CD4-positive, alpha-beta T cell (primary cell): ENCODE results near the gene APBB1. TPM values are rescaled to one million over a fixed set of nuclear protein-coding genes. Genes with fewer than 3 reads are reported as not detected.

Source experiments
- ATAC-seq: fragments of 200-7000 bp; cut with Tn5 transposase; one replicate; pipeline ENCODE4 v1.10.0; 2022; ENCODE audit warnings: mild to moderate bottlenecking; ENCODE audit not compliant: poor library complexity
- CTCF ChIA-PET: fragments of 350-600 bp; sonication (Branson Sonifier 250); formaldehyde crosslinking; loops from one replicate; lab custom pipeline; 2021; ENCODE audit warnings: antibody characterized with exemption, inconsistent platforms; lab: Charles Lee
- POLR2A ChIA-PET: fragments of 350-600 bp; sonication (Branson Sonifier 250); formaldehyde crosslinking; loops from one replicate; lab custom pipeline; 2021; ENCODE audit warnings: antibody characterized with exemption, inconsistent platforms; lab: Charles Lee
- DNase-seq, 14 experiments: peaks; one replicate each; pipeline ENCODE4 v3.0.0-alpha.2; 2013 to 2020; ENCODE audit warnings: mixed read lengths in 2 of 14
- H3K27ac ChIP-seq, 2 donors: one replicate each; pipeline versions ENCODE4 v1.5.1 to v1.7.0; 2013; ENCODE audit warnings: low read length in 2 of 2, low read depth in 1 of 2, mild to moderate bottlenecking in 1 of 2
- H3K27me3 ChIP-seq, 2 experiments: 1 replicate in 1 of 2; 2 replicates in 1 of 2; pipeline versions ENCODE4 v1.6.1 to v1.7.0; 2013; ENCODE audit warnings: low read length in 2 of 2, control low read depth in 1 of 2, mild to moderate bottlenecking in 1 of 2, moderate library complexity in 1 of 2; ENCODE audit not compliant: insufficient read depth in 2 of 2, control insufficient read depth in 1 of 2
- H3K36me3 ChIP-seq: one replicate; pipeline ENCODE4 v1.6.1; 2013; ENCODE audit warnings: low read length, control low read depth; ENCODE audit not compliant: insufficient read depth
- H3K4me1 ChIP-seq: one replicate; pipeline ENCODE4 v1.6.1; 2013; ENCODE audit warnings: low read length, control low read depth; ENCODE audit not compliant: insufficient read depth
- H3K4me3 ChIP-seq: one replicate; pipeline ENCODE4 v1.5.1; 2013; ENCODE audit warnings: mild to moderate bottlenecking, low read length, moderate library complexity
- H3K9me3 ChIP-seq, 2 experiments: 1 replicate in 1 of 2; 2 replicates in 1 of 2; pipeline versions ENCODE4 v1.6.1 to v1.7.0; 2013; ENCODE audit warnings: low read length in 2 of 2, mild to moderate bottlenecking in 2 of 2, control low read depth in 1 of 2, moderate library complexity in 1 of 2; ENCODE audit not compliant: control insufficient read depth in 1 of 2, insufficient read depth in 1 of 2
- H3K27ac Mint-ChIP-seq: one replicate; pipeline ENCODE4 v1.8.0; 2020; ENCODE audit warnings: mixed read lengths
- H3K27me3 Mint-ChIP-seq: one replicate; pipeline ENCODE4 v1.8.0; 2021; ENCODE audit warnings: mixed read lengths
- H3K36me3 Mint-ChIP-seq: one replicate; pipeline ENCODE4 v1.8.0; 2021; ENCODE audit warnings: low read depth, mixed read lengths
- H3K4me1 Mint-ChIP-seq: one replicate; pipeline ENCODE4 v1.8.0; 2021; ENCODE audit warnings: low read depth, mixed read lengths
- H3K4me3 Mint-ChIP-seq: one replicate; pipeline ENCODE4 v1.8.0; 2020; ENCODE audit warnings: mild to moderate bottlenecking, mixed read lengths
- H3K9me3 Mint-ChIP-seq: one replicate; pipeline ENCODE4 v1.8.0; 2020; ENCODE audit warnings: mixed read lengths
- intact Hi-C, 2 experiments: fragments of 100-400 bp; cut with DNase I in 1 of 2; cut with micrococcal nuclease in 1 of 2; formaldehyde crosslinking; loops; one replicate each; pipeline versions ENCODE4 v1.15.1 to v1.9.0; 2023 to 2025; cut with DNase I, micrococcal nuclease
- total RNA-seq, 174 experiments: library from RNA in 2 of 174; stranded (reverse) in 2 of 174; gene quantifications; one replicate each; pipeline ENCODE4 v1.2.3 and lab custom pipeline; 2021 to 2026
- TF ChIP-seq, protein P1 (sequence below): fragments of 200-600 bp; IDR thresholded peaks from one replicate; pipeline ENCODE4 v1.8.0; 2022; ENCODE audit warnings: antibody characterized with exemption, mild to moderate bottlenecking

The APBB1 gene
- total RNA-seq, 2 experiments from 2014 or later = 182 to 184 TPM

DNA sequence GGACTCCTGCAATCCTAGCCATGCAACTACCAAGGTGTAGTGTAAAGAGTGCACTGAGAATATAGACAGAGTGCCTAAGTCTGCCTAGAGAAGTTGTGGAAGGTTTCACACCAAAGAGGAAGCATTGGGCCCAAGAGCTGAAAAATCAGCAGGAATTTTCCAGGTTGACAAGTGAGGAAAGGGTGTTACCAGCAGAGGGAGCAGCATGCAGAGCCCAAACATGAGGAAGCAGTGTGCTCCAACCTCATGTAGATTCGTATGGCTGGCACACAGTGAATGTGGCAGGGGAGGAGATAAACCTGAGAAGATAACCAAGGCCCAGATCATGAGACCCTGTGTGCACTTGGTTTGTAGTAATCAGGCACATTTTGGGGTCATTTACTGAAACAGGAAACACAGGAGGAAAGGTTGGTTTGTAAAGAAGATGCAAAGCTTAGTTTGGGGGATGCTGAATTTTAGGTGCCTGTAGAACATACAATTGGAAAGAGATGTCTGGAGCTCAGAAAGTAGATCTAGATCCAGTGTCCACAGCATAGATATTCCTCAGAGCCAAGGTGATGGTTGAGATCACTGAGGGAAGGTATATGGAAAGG lies 20.2 kb upstream of the APBB1 start:
- H3K4me3 Mint-ChIP-seq = no peak overlapping the region
- H3K27me3 ChIP-seq = no peaks in the 10 kb centered on the region
- H3K4me1 Mint-ChIP-seq = no peaks in the 10 kb centered on the region
- no peaks in the 10 kb centered on the region for H3K9me3 Mint-ChIP-seq
- TF ChIP-seq, protein P1, sequence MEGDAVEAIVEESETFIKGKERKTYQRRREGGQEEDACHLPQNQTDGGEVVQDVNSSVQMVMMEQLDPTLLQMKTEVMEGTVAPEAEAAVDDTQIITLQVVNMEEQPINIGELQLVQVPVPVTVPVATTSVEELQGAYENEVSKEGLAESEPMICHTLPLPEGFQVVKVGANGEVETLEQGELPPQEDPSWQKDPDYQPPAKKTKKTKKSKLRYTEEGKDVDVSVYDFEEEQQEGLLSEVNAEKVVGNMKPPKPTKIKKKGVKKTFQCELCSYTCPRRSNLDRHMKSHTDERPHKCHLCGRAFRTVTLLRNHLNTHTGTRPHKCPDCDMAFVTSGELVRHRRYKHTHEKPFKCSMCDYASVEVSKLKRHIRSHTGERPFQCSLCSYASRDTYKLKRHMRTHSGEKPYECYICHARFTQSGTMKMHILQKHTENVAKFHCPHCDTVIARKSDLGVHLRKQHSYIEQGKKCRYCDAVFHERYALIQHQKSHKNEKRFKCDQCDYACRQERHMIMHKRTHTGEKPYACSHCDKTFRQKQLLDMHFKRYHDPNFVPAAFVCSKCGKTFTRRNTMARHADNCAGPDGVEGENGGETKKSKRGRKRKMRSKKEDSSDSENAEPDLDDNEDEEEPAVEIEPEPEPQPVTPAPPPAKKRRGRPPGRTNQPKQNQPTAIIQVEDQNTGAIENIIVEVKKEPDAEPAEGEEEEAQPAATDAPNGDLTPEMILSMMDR = peak; percentile 67
- ATAC-seq (peak; percentile 59), DNase-seq (peak in 8 of 14 experiments; percentile 17 to 73 (median 37))
- H3K4me3 ChIP-seq = no peak overlapping the region
- H3K4me1 ChIP-seq = peaks cover 33% of the 10 kb centered on the region
- H3K27ac ChIP-seq = no peak overlapping the region
- no peaks in the 10 kb centered on the region for H3K27me3 Mint-ChIP-seq
- intact Hi-C loops = loop anchor here in 1 of 2 experiments (1.0 kb wide), 1 partner anchor 60 kb away; no protein-coding TSS in a partner anchor
- H3K36me3 Mint-ChIP-seq = no peaks in the 10 kb centered on the region
- H3K9me3 ChIP-seq = no peaks in the 10 kb centered on the region
- no peak overlapping the region for H3K27ac Mint-ChIP-seq
- no peaks in the 10 kb centered on the region for H3K36me3 ChIP-seq
- ChIA-PET CTCF (interaction anchor here (0.7 to 11.8 kb wide), 9 partner anchors 15 to 60 kb away, joined by 3 to 230 read pairs (median 4); partner anchors contain the start of genes APBB1 and SMPD1), POLR2A (interaction anchor here (0.9 to 2.4 kb wide), 6 partner anchors 25 to 61 kb away, joined by 3 to 21 read pairs (median 6); partner anchors contain the start of genes ARFIP2, SMPD1 and TIMM10B)

DNA sequence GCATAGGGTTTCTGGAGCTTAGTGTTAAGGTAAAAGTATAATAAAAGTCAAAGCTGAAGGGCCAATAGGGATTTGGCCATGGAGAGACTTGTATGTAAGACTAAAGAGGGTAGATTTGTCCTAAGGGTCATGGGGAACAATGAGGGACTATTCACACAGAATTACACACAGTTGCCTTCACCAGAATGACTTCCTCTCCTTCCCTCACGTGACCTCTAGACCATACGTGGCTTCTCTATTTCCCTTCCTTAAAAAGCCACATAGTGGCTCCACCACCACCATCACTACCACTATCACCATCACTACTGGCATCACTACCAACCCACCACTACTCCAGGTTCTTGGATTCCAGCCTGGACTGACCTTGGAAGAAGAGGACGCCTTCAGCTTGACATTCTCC lies 19.1 kb upstream of the APBB1 start:
- ATAC-seq (peak; percentile 32), DNase-seq (peak in 3 of 14 experiments; percentile 35 to 54 (median 37))
- H3K36me3 ChIP-seq = no peaks in the 10 kb centered on the region
- H3K36me3 Mint-ChIP-seq = no peaks in the 10 kb centered on the region
- H3K4me1 Mint-ChIP-seq = no peaks in the 10 kb centered on the region
- intact Hi-C loops = no loop called here
- H3K27me3 Mint-ChIP-seq = no peaks in the 10 kb centered on the region
- peaks cover 26% of the 10 kb centered on the region for H3K4me1 ChIP-seq
- H3K27ac Mint-ChIP-seq = no peak overlapping the region
- TF ChIP-seq, protein P1 = no peak
- no peaks in the 10 kb centered on the region for H3K27me3 ChIP-seq
- CTCF ChIA-PET = interaction anchor here (0.9 to 11.8 kb wide), 6 partner anchors 16 to 59 kb away, joined by 3 to 230 read pairs (median 6); partner anchors contain the start of gene APBB1
- H3K4me3 ChIP-seq = no peak overlapping the region
- no peak overlapping the region for H3K27ac ChIP-seq
- no peaks in the 10 kb centered on the region for H3K9me3 Mint-ChIP-seq
- H3K9me3 ChIP-seq = no peaks in the 10 kb centered on the region
- POLR2A ChIA-PET = interaction anchor here (0.9 to 2.4 kb wide), 8 partner anchors 24 to 60 kb away, joined by 3 to 21 read pairs (median 5); partner anchors contain the start of genes ARFIP2, SMPD1 and TIMM10B
- no peak overlapping the region for H3K4me3 Mint-ChIP-seq

DNA sequence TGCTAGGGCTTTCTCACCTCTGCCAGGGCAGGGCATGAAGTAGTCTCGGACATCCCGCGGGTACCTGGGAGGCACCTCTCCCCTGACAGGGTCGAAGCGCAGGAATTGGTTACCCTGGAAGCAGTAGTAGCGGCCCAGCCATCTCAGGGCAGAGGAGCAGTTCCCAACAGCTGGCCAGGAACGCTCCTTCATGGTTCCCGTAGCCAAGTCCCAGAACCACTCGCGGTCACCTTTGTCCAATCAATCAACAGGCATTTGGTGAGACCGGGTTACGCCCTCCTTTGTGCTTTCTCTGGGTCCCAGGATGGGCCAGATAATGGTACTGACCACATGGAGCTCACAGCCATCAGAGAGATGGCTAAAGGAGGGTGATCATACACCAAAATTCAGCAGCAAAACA lies 18.5 kb upstream of the APBB1 start:
- ATAC-seq = no peak
- no peaks in the 10 kb centered on the region for H3K27me3 ChIP-seq

More for the DNA sequence above, 18.5 kb upstream of the APBB1 start:
- Mint-ChIP-seq H3K9me3 (no peaks in the 10 kb centered on the region), H3K27ac (no peak overlapping the region), H3K27me3 (no peaks in the 10 kb centered on the region), H3K4me1 (no peaks in the 10 kb centered on the region), H3K36me3 (no peaks in the 10 kb centered on the region), H3K4me3 (no peak overlapping the region)
- Histone ChIP-seq H3K36me3 (no peaks in the 10 kb centered on the region), H3K9me3 (no peaks in the 10 kb centered on the region), H3K27ac (no peak overlapping the region), H3K4me1 (peaks cover 25% of the 10 kb centered on the region), H3K4me3 (no peak overlapping the region)
- TF ChIP-seq, protein P1 = no peak
- ChIA-PET CTCF (interaction anchor here (1.3 to 11.8 kb wide), 3 partner anchors 18 to 58 kb away, joined by 3 to 230 read pairs (median 9); partner anchors contain the start of gene APBB1), POLR2A (interaction anchor here (1.2 to 2.4 kb wide), 4 partner anchors 35 to 58 kb away, joined by 4 to 21 read pairs (median 6); partner anchors contain the start of genes ARFIP2, SMPD1 and TIMM10B)
- intact Hi-C loops = no loop called here
- DNase-seq = no peak
